ENCODE results near the gene ABI3BP.

- no peak for TF ChIP-seq CTCF (IDR thresholded peaks at IDR 0.05; ENCODE audit: low read length)
- no peak for TF ChIP-seq EZH2 (optimal IDR thresholded peaks at IDR 0.05; ENCODE audit: low read depth, low read length)
Observed at GRCh38 chr3:100994809-100995208, 1.6 kb upstream of the ABI3BP start.

All from MM.1S (cell line).